HG02623 (cell line): ENCODE data around the gene POU3F2.

ENCODE experiments used
- ATAC-seq: cut with Tn5 transposase; IDR thresholded peaks from one replicate; pipeline ENCODE4 v1.9.1; 2021; ENCODE audit warnings: moderate library complexity; ENCODE audit not compliant: unreplicated experiment

POU3F2 gene

DNA sequence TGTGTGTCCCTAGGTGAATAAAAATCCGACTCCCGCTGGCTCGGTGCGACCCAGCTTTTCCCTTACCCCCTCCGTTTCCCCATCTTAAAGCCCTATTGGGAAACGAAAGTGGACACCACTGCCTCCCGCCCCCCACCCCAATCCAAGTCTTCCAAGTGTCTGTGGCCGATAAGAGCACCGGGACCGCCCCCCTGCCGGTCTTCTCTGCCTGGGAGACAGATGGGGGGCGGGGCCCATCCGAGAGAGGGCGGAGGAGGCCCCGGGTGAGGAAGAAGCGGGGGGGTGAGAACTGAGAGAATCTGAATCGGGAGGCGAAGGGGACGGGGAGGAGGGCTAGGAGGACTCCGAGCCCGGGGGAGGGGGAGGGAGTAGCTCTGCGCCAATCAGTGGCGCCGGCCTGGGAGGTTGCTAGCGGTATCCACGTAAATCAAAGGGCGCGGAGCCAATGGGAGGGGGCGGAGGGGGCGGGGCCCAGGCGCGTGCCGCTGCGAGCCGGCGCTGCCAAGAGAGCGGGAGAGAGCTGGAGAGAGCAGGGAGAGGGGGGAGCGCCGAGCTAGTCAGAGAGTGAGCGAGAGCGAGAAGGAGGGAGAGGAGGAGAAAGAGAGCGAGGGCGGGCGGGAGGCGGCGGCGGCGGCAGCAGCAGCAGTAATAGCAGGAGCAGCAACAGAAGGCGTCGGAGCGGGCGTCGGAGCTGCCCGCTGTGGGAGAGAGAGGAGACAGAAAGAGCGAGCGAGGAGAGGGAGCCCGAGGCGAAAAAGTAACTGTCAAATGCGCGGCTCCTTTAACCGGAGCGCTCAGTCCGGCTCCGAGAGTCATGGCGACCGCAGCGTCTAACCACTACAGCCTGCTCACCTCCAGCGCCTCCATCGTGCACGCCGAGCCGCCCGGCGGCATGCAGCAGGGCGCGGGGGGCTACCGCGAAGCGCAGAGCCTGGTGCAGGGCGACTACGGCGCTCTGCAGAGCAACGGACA is at the start of gene POU3F2:
Gene POU3F2, plus strand, starts transcription at position 515 of the 972 bp plus-strand sequence. Its CDS starts 300 bp downstream, at position 815.
- peak; percentile 79 for ATAC-seq

DNA sequence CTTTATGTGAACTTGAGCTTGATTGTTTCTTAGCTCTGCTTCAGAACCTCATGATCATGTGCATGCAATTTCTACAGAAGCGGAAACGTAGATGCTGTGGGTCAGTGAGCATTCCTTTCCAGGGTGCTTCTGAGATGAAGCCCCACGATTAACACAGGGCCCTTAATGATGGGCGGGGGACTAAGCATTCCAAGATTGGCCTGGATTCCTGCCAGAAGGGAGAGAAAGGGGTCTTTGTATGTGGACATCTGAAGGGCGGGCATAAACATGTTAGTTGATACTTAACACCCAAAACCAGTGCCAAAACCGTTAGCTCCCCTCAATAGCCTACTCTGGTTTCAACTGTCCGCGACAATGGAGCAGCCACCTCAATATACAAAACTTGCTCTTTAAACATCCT is 46.9 kb upstream of the POU3F2 start:
- no peak for ATAC-seq

DNA sequence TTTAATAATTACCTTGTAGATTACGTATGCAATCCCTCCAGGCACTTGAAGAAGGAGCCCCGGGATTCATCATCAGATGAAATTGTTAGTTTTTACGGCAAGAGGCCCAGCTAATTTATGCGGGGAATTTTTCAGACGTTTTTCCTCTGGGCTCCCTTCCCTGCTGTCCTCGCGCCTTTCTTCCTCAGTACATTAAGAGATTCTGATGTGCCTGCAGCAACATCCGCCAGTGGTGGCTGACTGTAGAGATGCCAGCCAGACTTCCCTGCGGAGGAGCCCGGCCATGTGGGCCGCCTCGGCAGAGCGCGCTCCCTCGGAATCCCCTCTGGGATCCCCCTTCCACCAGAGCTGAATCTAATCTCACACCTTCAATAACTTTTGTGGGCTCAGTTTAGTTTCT is 46.4 kb upstream of the POU3F2 start:
- ATAC-seq: no peak

DNA sequence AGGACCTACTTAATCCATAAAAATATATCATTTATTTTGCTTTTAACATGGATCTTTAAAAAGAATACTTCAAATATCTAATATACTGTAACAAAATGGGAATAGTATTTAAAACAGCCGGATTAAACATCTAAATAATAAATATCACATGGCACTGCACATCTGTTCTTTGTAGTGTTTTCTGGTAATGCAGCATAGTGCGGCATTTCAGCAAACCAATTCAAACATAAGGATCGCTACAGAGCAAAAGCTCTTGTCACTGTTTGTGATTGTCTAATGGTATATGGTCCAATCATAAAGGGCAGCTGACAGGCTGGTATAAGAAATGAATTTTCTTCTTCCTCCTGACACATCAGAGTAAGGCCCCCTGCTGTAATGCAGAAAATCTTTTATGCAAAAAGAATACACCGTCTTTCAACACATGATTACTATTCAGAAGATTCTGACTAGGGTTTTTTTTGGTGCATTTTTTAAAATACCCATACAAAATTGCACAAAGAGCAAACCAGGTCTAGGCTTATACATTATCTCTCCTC is 40.0 kb upstream of the POU3F2 start:
- ATAC-seq: no peak

DNA sequence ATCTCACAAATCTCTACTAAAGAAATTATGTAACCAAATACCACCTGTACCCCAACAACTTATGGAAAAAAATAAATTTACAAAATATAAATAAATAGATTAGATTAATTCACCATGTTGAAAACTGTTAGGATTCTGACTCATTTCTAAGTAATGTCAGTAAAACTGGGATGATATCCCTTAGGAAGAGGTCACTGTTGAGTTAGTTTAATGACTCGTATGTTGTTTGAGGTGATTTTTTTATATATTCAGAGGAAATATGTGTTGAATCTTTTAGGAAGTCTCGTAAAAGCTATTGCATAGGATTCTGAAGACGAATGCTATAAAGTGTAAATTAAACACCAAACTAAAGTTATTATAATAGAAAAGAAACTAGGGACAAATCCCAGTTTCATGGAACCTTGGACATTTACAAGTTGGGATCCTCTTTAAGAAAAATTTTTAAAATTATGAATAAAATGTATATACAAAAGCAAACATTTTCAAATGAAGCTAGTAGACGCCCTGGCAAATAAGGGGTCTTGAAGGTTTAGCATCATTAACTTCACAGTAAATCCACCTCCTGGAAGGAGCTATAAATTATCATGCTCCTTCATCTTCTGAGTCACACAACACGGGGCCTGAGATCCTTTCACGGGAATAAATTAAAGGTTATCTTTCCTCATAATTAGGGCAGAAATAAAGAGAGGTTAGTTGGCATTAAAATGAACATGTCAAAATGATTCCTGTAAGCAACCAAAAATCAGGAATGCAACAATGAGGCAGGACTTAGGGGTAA is 37.0 kb upstream of the POU3F2 start:
- no peak for ATAC-seq

DNA sequence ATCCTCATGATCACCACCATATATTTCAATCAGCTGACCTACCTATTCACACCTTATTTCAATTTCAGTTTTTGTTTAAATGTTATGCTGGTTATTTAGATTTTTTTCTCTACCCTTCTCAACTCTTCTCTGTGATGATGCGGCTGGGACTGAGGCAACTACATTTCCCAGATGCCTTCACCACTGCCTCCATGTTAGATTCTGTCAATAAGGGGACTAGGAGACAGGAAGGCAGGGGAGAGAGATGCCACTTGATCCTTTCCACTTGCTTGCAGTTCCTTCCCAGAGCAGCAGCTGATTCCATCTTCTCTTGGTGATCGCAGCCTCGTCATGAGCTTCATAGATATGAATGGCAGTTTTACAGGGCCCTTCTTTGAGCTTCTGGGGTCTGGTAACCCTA is 33.5 kb upstream of the POU3F2 start:
- ATAC-seq: no peak

DNA sequence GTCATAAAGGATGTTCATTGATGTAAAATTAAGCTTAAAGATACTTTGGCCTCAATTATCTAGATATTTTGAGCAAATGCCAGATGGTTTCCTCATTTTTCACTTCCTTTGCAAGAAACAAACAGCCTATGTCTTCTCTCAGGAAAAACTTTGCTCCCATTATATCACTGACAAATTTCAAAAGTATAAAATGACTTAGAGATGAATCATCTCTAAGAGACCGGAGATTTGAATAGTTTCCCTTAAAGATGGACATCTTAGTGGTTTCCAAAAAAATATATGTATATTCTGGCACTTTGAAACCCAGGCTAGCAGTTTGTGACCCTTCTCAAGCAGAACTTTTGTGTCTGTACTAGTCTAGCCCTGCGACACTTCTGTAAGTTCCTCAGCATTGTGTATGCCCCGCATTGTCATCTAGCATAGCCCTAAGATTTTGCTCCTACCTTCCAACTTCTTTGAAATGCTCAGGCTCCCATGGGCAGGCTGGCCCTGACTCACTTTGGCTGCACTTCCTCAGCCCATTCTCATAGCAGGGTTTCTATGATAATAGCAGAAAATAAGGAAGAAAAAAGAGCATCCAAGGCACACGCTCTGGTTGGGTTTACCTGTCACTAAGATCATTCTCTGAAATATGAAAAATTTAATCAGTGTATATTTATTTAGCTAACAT is 25.7 kb upstream of the POU3F2 start:
- no peak for ATAC-seq

DNA sequence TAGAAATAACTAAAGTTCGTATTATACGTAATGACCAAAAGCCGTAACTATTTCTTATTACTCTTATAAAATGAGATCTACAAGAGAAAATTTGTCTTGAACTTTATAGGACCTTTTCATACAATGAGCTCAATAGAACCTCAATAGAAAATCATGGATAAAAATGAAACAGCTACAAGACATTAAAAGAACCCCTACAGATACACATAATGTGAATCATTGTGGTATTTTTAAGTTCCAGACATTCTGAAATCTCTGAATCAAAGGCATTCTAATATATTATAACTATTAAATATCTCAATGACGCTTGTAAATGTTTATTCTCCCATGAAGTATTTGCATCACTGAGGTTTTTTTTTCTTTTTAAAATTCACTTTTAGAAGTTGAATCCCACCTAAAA is 22.2 kb upstream of the POU3F2 start:
- no peak for ATAC-seq

DNA sequence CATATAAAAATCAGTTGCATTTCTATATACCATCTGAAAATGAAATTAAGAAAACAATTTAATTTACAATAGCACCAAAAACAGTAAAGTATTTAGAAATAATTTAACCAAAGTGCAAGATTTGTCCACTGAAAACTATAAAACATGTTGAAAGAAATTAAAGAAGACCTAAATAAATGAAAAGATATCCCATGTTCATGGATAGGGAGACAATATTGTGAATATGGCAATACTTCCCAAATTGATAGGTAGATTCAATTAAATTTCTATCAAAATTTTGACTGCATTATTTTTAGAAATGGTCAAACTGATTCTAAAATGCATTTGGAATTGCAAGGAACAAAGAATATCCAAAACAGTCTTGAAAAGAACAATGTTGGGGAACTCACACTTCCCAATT is 17.6 kb upstream of the POU3F2 start:
- no peak for ATAC-seq

DNA sequence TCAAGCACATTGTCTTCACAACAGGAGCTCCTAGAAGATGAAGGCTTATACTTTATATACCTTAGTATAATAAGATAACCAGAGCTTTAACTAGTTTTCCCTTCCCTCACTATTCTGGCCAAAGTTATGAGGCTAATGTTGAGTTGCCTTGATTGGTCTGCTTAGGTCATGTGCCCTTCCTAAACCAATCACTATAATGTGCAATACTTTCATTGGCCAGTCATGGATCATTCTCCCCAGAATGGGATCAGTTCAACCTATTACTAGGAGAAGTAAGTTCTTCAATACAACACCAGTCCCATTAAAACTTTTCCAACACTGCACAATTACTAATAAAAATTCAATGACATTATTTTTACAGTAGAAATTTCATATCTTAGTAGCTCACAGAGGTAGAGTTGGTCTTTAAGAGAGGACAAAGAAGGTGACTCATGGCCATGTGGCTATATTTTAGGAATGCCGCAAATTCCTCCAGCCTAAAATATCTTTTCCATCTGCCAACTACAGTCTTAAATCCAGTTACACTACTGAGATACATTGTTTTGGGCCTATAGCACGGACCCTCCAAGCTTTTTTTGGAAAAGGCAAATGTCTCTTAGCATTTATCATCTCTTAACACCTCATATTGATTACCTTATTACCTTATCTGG is 12.5 kb upstream of the POU3F2 start:
- no peak for ATAC-seq

DNA sequence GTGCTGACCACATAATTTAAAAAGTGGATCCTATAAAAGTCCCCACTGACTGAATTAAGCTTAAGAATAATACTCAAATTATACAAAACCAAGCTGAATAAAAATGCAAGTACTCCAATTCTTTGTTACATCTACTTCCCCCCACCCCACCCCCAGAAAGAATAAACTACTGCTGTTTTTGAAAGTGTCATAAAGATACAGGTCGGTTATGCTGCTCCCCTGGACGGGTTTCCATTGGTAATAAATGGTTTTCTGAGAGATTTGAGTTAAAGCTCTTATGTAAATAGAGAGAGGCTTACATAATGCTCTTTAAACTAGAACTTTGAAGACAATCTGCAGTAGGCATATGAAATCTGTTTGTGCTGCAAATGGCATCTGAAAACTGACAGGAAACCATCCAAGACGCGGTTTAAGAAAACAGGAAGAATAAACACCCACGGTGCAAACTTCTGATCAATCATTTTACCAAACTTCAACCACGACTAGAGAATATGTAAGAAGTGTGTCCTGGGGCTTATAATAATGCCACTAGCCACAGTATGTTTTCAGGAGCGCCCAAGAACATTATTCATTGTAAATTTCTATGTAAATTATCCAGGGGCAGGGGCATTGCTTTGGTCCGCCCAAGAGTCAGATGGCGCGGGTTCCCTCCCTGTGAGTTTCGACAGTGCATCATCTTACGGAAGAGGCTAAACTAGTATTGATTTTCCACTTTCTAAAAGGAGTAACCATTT is 10.8 kb upstream of the POU3F2 start:
- no peak for ATAC-seq

DNA sequence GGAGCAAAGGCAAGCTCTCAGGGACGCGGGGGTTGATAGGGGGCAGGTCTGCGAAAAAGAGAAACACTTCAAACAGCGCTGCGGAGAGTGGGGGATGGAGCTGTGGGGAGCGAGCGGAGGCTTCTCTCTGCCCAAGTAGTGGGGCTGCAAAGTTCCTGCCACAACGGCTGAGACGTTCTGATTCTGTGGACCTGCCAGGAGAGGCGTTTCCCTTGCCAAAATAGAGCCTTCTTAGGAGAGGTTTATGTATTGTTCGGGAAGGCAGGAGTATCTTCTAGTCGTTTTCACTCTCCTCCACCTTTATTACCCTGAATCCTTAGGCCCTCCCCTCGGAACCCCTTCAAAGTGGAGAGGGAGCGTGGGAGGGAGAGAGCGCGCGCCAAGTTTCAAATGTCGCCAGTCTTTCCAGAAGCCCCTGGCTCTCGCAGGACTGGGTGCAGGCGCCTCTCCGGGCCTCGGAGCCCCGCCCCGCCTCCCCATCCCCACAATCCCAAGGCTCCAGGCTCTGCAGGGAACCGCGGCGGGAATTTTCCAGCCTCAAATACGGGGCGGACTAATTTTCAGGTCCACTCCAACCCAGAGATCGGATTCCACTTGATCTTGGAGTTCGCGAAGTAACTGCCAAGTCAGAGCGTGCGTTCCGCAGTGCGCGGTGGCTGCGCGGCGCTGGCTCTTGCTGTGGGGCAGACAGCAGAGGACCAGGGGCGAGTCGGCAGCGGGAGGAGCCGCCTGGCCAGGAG is 10.0 kb upstream of the POU3F2 start:
- ATAC-seq: no peak

DNA sequence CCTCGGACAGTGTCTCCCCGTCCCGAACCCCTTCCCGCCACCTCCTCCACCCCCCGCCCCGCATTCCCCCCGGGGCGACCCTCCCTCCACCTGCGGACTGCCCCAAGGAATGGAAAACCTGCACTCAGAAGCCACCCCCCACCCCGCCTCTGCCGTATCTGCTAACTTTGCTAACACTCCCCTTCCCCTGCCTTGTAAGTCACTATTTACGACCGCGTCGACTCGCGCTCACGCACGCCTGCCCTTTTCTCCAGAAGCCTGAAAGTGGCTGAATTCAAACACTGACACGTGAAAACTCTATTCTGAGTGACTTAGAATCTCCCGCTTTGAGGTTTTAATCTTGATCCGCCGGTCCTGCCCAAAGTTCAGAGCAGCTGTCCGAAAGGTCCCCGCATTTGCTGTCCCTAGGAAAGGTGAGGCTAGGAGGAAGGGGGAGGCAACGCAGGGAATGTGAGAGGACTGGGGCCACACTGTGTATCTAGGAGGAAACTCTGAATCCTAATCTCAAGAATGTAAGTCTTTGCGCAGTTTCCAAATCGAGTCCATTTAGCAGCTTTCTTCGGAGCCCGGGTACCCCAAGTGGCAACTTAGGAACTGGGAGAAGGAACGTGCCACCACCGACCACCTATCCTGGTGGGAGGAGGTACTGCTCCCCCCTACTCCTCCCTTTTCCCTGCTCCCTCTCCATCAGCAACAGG is 9.3 kb upstream of the POU3F2 start:
- no peak for ATAC-seq

DNA sequence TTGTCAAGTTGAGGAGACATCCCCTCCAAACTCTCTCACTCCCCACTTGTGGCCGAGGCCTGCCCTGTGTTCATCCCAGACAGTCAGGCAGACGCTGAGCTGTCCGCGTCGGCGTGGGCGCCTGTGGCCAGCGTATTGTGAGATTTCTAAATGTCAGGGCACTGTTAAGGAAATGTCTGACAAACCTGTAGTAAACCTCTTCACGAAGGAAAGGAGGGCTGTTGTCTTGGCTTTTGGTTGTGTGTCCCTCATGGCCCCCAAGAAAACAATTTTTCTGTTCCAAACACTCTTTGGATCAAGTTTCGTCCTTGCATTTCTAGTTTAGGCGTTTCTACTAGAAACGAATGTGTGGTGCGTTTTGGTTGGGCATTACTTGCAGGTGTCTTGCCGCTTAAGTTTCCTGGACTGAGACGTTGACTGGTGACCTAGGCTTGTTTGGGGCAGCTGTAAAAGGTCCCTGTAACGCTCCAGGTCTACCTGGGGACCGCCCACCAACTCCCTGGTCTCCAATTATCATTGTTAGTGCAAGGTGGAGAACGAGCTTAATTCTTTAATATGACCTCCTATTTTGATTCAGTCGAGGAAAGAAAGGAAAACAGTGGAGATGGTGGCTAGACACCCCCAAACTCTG is 8.7 kb upstream of the POU3F2 start:
- ATAC-seq: no peak

DNA sequence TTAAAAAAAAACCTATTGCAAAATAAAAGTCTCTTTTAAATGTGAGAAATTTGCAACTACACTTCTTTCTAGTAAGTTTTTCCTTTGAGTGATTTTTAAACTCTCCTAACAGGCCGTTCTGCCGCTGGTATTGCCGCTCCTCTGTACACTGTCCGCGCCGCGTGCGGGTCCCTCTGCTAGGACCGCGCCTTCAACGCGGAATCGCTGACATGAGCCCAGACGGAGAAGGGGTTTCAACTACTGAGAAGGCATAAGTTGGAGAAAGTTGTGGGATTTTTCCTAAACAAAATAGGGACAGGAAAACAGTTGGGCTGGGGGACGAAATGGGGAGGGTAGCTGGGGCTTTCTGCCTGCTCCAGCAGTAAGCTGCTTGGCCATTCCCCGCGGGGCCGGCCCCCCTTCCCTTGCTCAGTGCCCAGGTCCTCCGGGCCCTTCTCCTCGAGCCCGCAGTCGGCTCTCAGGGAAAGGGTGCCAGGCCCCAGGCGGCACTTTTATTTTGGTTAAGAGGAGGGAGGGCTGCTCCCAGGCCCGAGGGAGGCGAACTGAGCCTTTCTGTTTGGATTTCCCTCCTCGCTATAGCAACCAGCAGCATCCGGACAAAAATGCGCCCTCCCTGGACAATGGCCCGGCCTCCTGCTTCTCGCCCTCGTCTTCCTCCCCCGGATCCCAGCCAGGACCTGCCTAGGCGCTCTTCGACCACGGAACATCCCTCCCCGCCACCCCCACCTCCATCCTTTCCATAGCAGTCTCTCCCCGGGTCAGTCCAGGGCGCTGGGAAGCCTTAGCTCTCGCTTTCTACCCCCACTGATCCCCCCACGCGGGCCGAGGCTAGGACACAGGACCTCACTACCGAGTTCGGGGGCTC is 6.8 kb upstream of the POU3F2 start:
- no peak for ATAC-seq

DNA sequence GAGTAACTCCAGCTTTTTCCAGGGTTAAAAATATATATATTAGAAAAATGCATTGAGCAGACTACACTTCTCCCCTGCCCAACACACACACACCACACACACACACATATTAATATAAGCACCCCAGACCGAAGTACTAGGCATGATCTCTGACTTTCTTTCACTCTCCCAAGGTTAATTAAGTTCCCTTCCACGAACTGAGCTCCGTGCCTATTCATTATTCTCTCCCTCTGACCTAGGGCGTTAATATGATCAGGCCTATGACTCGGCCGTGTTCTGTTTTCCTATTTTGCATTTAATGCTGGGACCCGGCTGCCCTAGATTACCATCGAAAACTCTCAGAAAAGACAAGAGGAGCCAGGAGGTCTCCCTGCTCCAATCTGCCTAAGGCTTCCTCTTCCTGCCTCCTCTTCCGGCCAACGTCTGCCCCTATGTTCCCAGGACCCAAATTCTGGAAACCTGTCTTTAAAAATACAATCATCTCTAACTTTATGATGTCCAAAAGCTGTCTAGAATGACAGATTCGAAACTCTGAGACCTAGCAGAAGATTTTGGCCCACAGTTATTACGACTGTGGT is 6.1 kb upstream of the POU3F2 start:
- ATAC-seq: no peak

DNA sequence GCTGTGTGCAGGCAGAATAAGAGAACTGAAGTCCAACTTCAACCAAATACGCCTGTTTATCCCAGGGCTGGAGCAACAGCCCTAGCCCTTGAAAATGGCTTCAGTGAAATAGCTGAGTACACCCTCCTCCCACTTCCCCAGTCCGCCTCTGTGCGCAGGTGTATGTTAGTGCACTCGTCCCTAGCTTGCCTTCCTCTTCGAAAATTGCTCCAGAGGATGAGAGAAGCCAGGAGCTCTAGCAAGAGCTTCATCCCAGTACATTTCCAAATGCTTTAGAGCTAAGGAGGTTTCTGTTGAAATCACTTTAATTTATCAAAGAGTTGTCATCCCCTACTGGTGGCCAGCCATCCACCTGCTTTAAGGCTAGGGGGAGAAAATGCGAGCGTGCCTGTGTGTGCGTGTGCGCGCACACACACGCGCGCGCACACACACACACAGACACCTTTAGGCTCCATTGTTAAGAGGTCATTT is 5.4 kb upstream of the POU3F2 start:
- ATAC-seq: no peak
